Measurements from ENCODE around the gene TBCD.
A peak's percentile ranks its signal among the peaks of the same experiment; 100 is the strongest.

TBCD gene

DNA sequence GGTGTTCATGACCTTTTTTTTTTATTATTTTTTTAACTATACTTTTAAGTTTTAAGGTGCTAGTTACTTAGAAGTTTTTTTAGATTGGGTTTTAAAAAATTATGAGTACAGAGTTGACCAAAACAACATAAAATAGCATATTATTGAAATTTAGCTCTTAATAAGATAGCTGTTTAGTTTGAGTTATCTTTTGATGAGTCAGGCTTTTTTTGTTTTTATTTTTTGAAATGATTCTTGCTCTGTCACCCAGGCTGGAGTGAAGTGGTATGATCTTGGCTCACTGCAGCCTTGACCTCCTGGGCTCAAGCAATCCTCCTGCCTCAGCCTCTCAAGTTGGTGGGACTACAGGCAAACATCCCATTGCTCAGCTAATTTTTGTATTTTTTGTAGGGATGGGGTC is 74.3 kb downstream of the TBCD start:
- Mint-ChIP-seq H3K27ac (no peak overlapping the region), H3K4me1 (peaks cover 0 to 6% of the 10 kb centered on the region in 2 donors), H3K9me3 (no peaks in the 10 kb centered on the region), H3K4me3 (no peak overlapping the region), H3K36me3 (peaks cover 43 to 46% of the 10 kb centered on the region in 2 donors), H3K27me3 (no peaks in the 10 kb centered on the region)
- no peak for DNase-seq
- no peak for ATAC-seq (replicated peaks)

- H3K36me3 Mint-ChIP-seq: peaks cover 48 to 49% of the 10 kb centered on the region in 2 donors
- ATAC-seq (replicated peaks) (no peak), DNase-seq (no peak)
- H3K27me3 Mint-ChIP-seq: no peaks in the 10 kb centered on the region
- H3K9me3 Mint-ChIP-seq: no peaks in the 10 kb centered on the region
- no peak overlapping the region for H3K4me3 Mint-ChIP-seq
- H3K27ac Mint-ChIP-seq: no peak overlapping the region
- H3K4me1 Mint-ChIP-seq: peaks cover 0 to 6% of the 10 kb centered on the region in 2 donors
Measured at GRCh38 chr17:82826956-82827355, 75.1 kb downstream of the TBCD start.

DNA sequence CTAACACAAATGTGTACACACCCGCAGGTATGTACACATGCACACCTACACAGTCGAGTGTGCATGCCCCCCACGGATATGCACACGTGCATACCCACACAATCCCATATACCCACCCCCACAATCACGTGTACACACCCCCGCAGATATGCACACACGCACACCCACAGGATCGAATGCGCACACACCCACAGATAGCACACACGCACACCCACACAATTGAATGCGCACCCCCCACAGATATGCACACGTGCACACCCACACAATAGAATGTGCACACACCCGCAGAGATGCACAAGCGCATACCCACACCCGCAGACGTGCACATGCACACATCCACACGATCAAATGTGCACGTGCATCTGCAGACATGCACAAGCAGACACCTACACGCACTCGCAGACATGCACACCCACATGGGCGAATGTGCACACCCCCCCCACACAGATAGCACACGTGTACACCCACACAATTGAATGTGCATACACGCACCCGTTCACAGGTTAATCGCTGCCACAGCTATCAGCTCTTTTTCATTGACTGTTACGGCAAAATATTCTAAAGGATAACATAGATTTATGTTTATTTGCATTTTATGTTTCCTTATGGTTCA is 77.1 kb downstream of the TBCD start:
- peaks cover 41 to 50% of the 10 kb centered on the region in 2 donors for H3K36me3 Mint-ChIP-seq
- H3K4me3 Mint-ChIP-seq: no peak overlapping the region
- ATAC-seq (replicated peaks) (no peak), DNase-seq (no peak)
- H3K27ac Mint-ChIP-seq: no peak overlapping the region
- H3K9me3 Mint-ChIP-seq: no peaks in the 10 kb centered on the region
- no peaks in the 10 kb centered on the region for H3K27me3 Mint-ChIP-seq
- peaks cover 0 to 6% of the 10 kb centered on the region in 2 donors for H3K4me1 Mint-ChIP-seq

- peaks cover 0 to 6% of the 10 kb centered on the region in 2 donors for H3K4me1 Mint-ChIP-seq
- no peaks in the 10 kb centered on the region for H3K27me3 Mint-ChIP-seq
- no peak overlapping the region for H3K4me3 Mint-ChIP-seq
- H3K27ac Mint-ChIP-seq: no peak overlapping the region
- H3K9me3 Mint-ChIP-seq: no peaks in the 10 kb centered on the region
- no peak for DNase-seq
- no peak for ATAC-seq (replicated peaks)
- peaks cover 36 to 50% of the 10 kb centered on the region in 2 donors for H3K36me3 Mint-ChIP-seq
Measured at GRCh38 chr17:82830249-82830661, 78.4 kb downstream of the TBCD start.

GRCh38 chr17:82831041-82831817 is 79.4 kb downstream of the TBCD start:
- no peaks in the 10 kb centered on the region for H3K9me3 Mint-ChIP-seq
- peaks cover 0 to 6% of the 10 kb centered on the region in 2 donors for H3K4me1 Mint-ChIP-seq
- ATAC-seq (replicated peaks) (no peak), DNase-seq (no peak)
- H3K27me3 Mint-ChIP-seq: no peaks in the 10 kb centered on the region
- H3K27ac Mint-ChIP-seq: peak overlapping the region; percentile 9
- H3K36me3 Mint-ChIP-seq: peaks cover 42 to 52% of the 10 kb centered on the region in 2 donors
- no peak overlapping the region for H3K4me3 Mint-ChIP-seq

- DNase-seq (no peak), ATAC-seq (replicated peaks) (no peak)
- Mint-ChIP-seq H3K9me3 (no peaks in the 10 kb centered on the region), H3K27ac (no peak overlapping the region), H3K36me3 (peaks cover 45 to 56% of the 10 kb centered on the region in 2 donors), H3K4me1 (peaks cover 0 to 6% of the 10 kb centered on the region in 2 donors), H3K4me3 (no peak overlapping the region), H3K27me3 (no peaks in the 10 kb centered on the region)
Measured at GRCh38 chr17:82831818-82832200, 79.9 kb downstream of the TBCD start.

GRCh38 chr17:82832411-82832810 is 80.5 kb downstream of the TBCD start:
- Mint-ChIP-seq H3K4me3 (no peak overlapping the region), H3K36me3 (peaks cover 39 to 53% of the 10 kb centered on the region in 2 donors), H3K27me3 (no peaks in the 10 kb centered on the region), H3K9me3 (no peaks in the 10 kb centered on the region), H3K4me1 (peaks cover 0 to 6% of the 10 kb centered on the region in 2 donors), H3K27ac (no peak overlapping the region)
- DNase-seq (no peak), ATAC-seq (replicated peaks) (no peak)

DNA sequence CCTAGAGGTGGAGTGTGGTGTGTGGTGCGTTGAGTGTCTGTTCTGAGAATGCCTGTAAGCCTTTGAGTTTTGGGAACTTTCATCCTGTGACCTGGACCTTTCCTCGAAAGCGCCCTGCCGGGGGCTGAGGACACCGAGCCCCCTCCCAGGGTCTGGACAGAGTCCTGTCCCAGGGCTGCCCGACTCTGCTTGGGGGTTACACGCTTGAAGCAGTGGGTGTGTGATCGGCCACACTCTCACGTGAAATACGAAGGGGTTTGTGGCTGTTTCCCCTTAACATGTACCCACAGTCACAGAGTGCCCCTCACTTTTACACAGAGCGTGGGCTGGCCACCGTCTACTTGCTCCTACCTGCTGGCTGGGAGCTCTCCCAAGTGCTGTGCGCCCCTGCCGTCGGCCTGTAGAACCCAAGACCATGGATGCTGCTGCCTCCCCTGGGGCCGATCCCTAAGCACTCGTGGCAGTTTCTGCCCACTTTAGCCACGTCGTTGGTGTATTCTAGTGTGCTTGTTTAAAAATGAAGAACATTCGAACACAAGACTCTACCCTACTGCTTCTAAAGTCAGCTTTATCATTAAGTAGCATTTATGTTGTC is 81.1 kb downstream of the TBCD start:
- ATAC-seq (replicated peaks) (no peak), DNase-seq (no peak)
- H3K27me3 Mint-ChIP-seq: no peaks in the 10 kb centered on the region
- H3K27ac Mint-ChIP-seq: no peak overlapping the region
- H3K36me3 Mint-ChIP-seq: peaks cover 37 to 49% of the 10 kb centered on the region in 2 donors
- peaks cover 0 to 6% of the 10 kb centered on the region in 2 donors for H3K4me1 Mint-ChIP-seq
- no peak overlapping the region for H3K4me3 Mint-ChIP-seq
- H3K9me3 Mint-ChIP-seq: no peaks in the 10 kb centered on the region

DNA sequence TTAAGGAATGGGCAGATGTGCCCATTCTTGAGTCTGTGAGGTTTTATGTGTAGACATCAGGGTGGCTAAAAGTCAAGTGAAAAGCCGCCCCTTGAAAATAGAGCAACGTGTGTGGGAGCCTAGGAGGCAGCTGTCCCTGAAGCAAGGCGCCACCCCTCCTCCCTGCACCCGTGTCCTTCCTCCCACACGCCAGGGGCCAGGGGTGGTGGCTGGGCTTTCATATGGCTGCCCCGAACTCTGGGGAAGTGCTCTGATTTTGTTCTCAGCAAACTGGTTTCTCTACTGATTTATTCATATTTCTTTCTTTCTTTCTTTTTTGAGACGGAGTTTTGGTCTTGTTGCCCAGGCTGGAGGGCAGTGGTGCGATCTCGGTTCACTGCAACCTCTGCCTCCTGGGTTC is 83.3 kb downstream of the TBCD start:
- H3K36me3 Mint-ChIP-seq: peaks cover 23 to 36% of the 10 kb centered on the region in 2 donors
- H3K27me3 Mint-ChIP-seq: no peaks in the 10 kb centered on the region
- no peaks in the 10 kb centered on the region for H3K9me3 Mint-ChIP-seq
- no peaks in the 10 kb centered on the region for H3K4me1 Mint-ChIP-seq
- no peak overlapping the region for H3K4me3 Mint-ChIP-seq
- DNase-seq (no peak), ATAC-seq (replicated peaks) (no peak)
- H3K27ac Mint-ChIP-seq: no peak overlapping the region

DNA sequence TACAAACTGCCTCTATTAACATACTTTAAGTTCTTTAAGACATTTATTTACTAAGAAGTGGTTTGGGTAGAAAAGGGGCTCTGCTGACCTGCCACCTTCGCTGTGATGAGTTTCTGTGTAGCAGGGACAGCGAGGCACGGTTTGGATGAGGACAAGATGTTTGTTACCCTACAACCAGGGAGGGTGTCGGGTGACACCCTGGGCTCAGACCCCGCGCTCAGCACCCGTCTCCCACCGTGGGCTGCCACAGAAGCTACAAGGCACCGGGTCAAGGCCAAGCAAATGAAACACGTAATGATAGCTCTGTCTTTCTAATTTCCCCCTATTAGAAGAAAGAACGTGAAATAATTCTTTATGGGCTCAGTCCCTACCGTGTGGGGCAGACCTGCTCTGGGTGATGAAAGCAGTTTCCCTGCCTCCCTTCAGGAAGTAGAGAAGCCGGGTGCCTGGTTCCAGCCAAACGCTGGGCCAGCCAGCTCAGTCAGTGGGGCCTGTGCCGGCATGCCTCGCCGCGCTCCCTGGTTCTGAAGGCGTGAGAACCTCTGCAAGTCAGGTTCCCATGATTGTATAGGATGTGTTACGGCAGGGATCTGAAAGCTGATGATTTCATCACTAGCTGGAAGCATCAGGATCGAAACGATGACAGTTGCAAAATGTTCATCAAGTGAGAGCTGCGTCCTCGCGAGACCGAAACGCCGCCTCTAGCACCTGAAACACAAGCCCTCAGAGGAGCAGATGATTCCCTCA is 84.1 kb downstream of the TBCD start:
- Mint-ChIP-seq H3K27ac (no peak overlapping the region), H3K9me3 (no peaks in the 10 kb centered on the region), H3K36me3 (peaks cover 21 to 34% of the 10 kb centered on the region in 2 donors), H3K4me3 (no peak overlapping the region), H3K27me3 (no peaks in the 10 kb centered on the region), H3K4me1 (no peaks in the 10 kb centered on the region)
- ATAC-seq (replicated peaks): no peak
- no peak for DNase-seq

GRCh38 chr17:82836823-82837357 is 85.0 kb downstream of the TBCD start:
- no peaks in the 10 kb centered on the region for H3K4me1 Mint-ChIP-seq
- H3K4me3 Mint-ChIP-seq: no peak overlapping the region
- no peak overlapping the region for H3K27ac Mint-ChIP-seq
- H3K36me3 Mint-ChIP-seq: peaks cover 14 to 26% of the 10 kb centered on the region in 2 donors
- H3K27me3 Mint-ChIP-seq: no peaks in the 10 kb centered on the region
- ATAC-seq (replicated peaks): no peak
- no peak for DNase-seq
- H3K9me3 Mint-ChIP-seq: no peaks in the 10 kb centered on the region

DNA sequence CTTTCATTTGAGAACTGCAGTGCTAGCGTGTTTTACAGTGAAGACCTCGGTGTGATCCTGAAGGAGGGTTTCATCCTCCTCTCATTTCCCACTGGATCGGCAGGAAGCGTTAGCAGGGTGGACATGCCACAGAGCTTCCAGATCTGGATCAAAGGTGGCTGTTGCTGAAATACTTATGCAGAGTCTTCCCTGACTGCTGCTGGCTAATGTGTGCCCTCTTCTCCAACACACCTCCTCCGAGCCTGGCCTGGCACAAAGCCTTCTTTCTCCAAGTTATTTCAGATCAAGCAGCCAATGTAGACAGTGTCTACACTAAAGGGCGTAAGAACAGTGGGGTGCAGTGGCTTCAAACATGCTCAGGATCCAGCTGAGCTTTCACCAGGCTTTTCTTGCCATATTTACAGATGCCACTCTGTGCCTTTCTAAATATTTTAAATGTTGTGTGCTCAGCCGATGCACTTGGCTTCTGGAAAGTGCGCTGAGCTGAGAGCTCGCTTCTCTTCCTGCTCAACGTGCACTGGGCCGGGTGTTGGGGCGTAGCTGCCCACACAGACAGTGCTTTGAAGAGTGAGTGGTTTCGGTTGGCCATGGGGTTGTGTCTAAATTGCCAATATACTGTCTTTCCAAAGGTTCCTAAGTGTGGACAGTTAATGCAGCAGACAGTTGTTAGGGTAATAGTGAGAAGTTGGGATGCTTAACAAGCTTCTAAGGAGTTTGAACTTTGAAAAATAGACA is 85.9 kb downstream of the TBCD start:
- H3K4me3 Mint-ChIP-seq: no peak overlapping the region
- H3K9me3 Mint-ChIP-seq: no peaks in the 10 kb centered on the region
- H3K27me3 Mint-ChIP-seq: no peaks in the 10 kb centered on the region
- no peak overlapping the region for H3K27ac Mint-ChIP-seq
- H3K4me1 Mint-ChIP-seq: no peaks in the 10 kb centered on the region
- DNase-seq (no peak), ATAC-seq (replicated peaks) (no peak)
- peaks cover 14 to 24% of the 10 kb centered on the region in 2 donors for H3K36me3 Mint-ChIP-seq

- no peaks in the 10 kb centered on the region for H3K4me1 Mint-ChIP-seq
- no peaks in the 10 kb centered on the region for H3K9me3 Mint-ChIP-seq
- ATAC-seq (replicated peaks): no peak
- DNase-seq: no peak
- no peak overlapping the region for H3K4me3 Mint-ChIP-seq
- no peak overlapping the region for H3K27ac Mint-ChIP-seq
- H3K36me3 Mint-ChIP-seq: peaks cover 16 to 21% of the 10 kb centered on the region in 2 donors
- no peaks in the 10 kb centered on the region for H3K27me3 Mint-ChIP-seq
Measured at GRCh38 chr17:82838386-82839063, 86.7 kb downstream of the TBCD start.

Data from stimulated activated naive B cell treated with anti-CD40 and anti-IgM and Interleukin-4, amounts not matched to agents 10 μg/mL and 1 μg/mL and 100 μg/mL, for 72 hours (primary cell).